OCI-LY1 (cell line): ENCODE results near the gene PLEKHA4.

ENCODE experiments used
- EZH2 ChIP-seq: fragments of 200-600 bp; sonication (generic), shearing (Covaris generic); IDR thresholded peaks from 2 replicates; pipeline ENCODE4 v1.8.0; 2017; ENCODE audit warnings: borderline replicate concordance, mixed run types, mild to moderate bottlenecking, antibody characterized with exemption, low read length, moderate library complexity, mixed read lengths
- TF ChIP-seq, protein P1 (sequence below): fragments of 200-600 bp; sonication (generic), shearing (Covaris generic); IDR thresholded peaks from 2 replicates; pipeline ENCODE4 v1.5.1; 2017; ENCODE audit warnings: mild to moderate bottlenecking, antibody characterized with exemption, low read length, moderate library complexity, mixed read lengths

DNA sequence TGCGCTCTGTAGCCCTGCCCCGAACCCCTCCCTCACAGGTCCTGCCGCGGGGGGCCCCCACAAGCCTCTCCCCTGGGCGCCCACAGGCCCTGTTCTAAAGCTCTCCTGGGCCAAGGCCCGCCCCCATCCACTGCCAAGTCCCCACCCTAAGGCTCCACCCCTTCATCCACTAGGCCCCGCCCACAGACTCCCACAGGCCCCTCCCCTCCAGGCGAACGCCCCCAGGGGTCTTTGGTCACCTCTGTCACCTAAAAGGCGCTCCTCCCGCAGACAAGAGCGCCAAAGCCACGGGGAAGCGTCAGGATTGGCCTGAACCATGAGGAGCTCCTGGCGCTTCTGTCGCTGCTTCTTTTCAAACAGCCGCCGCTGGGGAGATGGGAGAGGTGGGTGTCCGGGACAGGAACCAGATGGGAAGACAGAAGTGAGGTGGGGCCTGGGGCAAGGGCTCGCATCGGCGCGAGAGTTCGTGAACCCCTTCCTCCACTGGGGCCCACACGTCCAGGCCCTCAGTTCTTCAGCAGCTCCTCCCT is 27.8 kb upstream of the PLEKHA4 start:
- TF ChIP-seq, protein P1, sequence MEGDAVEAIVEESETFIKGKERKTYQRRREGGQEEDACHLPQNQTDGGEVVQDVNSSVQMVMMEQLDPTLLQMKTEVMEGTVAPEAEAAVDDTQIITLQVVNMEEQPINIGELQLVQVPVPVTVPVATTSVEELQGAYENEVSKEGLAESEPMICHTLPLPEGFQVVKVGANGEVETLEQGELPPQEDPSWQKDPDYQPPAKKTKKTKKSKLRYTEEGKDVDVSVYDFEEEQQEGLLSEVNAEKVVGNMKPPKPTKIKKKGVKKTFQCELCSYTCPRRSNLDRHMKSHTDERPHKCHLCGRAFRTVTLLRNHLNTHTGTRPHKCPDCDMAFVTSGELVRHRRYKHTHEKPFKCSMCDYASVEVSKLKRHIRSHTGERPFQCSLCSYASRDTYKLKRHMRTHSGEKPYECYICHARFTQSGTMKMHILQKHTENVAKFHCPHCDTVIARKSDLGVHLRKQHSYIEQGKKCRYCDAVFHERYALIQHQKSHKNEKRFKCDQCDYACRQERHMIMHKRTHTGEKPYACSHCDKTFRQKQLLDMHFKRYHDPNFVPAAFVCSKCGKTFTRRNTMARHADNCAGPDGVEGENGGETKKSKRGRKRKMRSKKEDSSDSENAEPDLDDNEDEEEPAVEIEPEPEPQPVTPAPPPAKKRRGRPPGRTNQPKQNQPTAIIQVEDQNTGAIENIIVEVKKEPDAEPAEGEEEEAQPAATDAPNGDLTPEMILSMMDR, result no peak
- TF ChIP-seq EZH2, result no peak
